NCI-H748 (cell line): ENCODE results near the gene GTF2IRD1.
"Not testable (repeated sequence)": the region's sequence is repeated elsewhere in the genome, so short reads cannot be mapped to it uniquely, and the experiment has no call there.

Experiments used
- DNase-seq: peaks from one replicate; lab custom pipeline; 2025; ENCODE audit not compliant: unreplicated experiment; lab: John Stamatoyannopoulos, UW

GTF2IRD1 gene

GRCh38 chr7:74485611-74486010 is 31.9 kb downstream of the GTF2IRD1 start:
- DNase-seq = no peak

GRCh38 chr7:74488518-74489030 is 34.9 kb downstream of the GTF2IRD1 start:
- DNase-seq = not testable (repeated sequence)

- no peak for DNase-seq
Observed at GRCh38 chr7:74489997-74490945, 36.6 kb downstream of the GTF2IRD1 start.

GRCh38 chr7:74491490-74491889 is 37.8 kb downstream of the GTF2IRD1 start:
- not testable (repeated sequence) for DNase-seq

- no peak for DNase-seq
Observed at GRCh38 chr7:74493295-74493694, 39.6 kb downstream of the GTF2IRD1 start.

GRCh38 chr7:74494076-74494548 is 40.4 kb downstream of the GTF2IRD1 start:
- DNase-seq = no peak

- no peak for DNase-seq
Observed at GRCh38 chr7:74495112-74496086, 41.7 kb downstream of the GTF2IRD1 start.

- no peak for DNase-seq
Observed at GRCh38 chr7:74496272-74496671, 42.6 kb downstream of the GTF2IRD1 start.

GRCh38 chr7:74496773-74497172 is 43.1 kb downstream of the GTF2IRD1 start:
- not testable (repeated sequence) for DNase-seq

- no peak for DNase-seq
Observed at GRCh38 chr7:74498354-74498753, 44.6 kb downstream of the GTF2IRD1 start.

GRCh38 chr7:74498996-74499834 is 45.5 kb downstream of the GTF2IRD1 start:
- no peak for DNase-seq

GRCh38 chr7:74499835-74500388 is 46.2 kb downstream of the GTF2IRD1 start:
- no peak for DNase-seq

- no peak for DNase-seq
Observed at GRCh38 chr7:74501298-74501697, 47.6 kb downstream of the GTF2IRD1 start.

- peak; percentile 28 for DNase-seq
Observed at GRCh38 chr7:74502216-74502891, 48.6 kb downstream of the GTF2IRD1 start.

- DNase-seq = no peak
Observed at GRCh38 chr7:74503061-74503460, 49.4 kb downstream of the GTF2IRD1 start.

- no peak for DNase-seq
Observed at GRCh38 chr7:74503943-74504342, 50.2 kb downstream of the GTF2IRD1 start.

- no peak for DNase-seq
Observed at GRCh38 chr7:74505471-74506324, 52.0 kb downstream of the GTF2IRD1 start.

- DNase-seq = no peak
Observed at GRCh38 chr7:74506325-74506724, 52.6 kb downstream of the GTF2IRD1 start.
